ENCODE results near the gene DLX1.
"Not testable (repeated sequence)": the region's sequence is repeated elsewhere in the genome, so short reads cannot be mapped to it uniquely, and the experiment has no call there.

DNA sequence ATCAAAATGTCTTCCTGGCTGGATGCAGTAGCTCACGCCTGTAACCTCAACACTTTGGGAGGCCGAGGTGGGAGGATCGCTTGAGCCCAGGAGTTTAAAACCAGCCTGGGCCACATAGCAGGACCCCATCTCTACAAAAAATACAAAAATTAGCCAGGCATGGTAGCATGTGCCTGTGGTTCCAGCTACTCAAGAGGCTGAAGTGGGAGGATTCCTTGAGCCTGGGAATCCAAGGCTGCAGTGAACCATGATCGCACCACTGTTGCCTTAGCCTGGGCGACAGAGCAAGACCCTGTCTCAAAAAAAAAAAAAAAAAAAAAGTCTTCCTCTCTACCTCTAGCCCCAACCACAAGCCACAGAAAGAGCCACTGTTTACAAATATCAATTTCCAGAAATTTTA, 25.2 kb upstream of the DLX1 start:
- TF ChIP-seq POLR2A (IDR thresholded peaks at IDR 0.05) = not testable (repeated sequence)
- TF ChIP-seq, protein P1, sequence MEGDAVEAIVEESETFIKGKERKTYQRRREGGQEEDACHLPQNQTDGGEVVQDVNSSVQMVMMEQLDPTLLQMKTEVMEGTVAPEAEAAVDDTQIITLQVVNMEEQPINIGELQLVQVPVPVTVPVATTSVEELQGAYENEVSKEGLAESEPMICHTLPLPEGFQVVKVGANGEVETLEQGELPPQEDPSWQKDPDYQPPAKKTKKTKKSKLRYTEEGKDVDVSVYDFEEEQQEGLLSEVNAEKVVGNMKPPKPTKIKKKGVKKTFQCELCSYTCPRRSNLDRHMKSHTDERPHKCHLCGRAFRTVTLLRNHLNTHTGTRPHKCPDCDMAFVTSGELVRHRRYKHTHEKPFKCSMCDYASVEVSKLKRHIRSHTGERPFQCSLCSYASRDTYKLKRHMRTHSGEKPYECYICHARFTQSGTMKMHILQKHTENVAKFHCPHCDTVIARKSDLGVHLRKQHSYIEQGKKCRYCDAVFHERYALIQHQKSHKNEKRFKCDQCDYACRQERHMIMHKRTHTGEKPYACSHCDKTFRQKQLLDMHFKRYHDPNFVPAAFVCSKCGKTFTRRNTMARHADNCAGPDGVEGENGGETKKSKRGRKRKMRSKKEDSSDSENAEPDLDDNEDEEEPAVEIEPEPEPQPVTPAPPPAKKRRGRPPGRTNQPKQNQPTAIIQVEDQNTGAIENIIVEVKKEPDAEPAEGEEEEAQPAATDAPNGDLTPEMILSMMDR (IDR thresholded peaks at IDR 0.05 in 4 of 5, conservative IDR thresholded peaks at IDR 0.05 in 1 of 5) = not testable (repeated sequence)
